Mucosa of descending colon (tissue), 3 donors: ENCODE measurements around the gene PRICKLE3. TPM values are rescaled to one million over a fixed set of nuclear protein-coding genes. Genes with fewer than 3 reads are reported as not detected.

Source experiments
- ATAC-seq: fragments of 200-7000 bp; cut with Tn5 transposase; one replicate; pipeline ENCODE4 v1.9.1; 2020; ENCODE audit warnings: mild to moderate bottlenecking, moderate library complexity
- DNase-seq, 3 donors: peaks; one replicate each; pipeline ENCODE4 v3.0.0-alpha.2; 2020
- H3K36me3 ChIP-seq: fragments of 200-600 bp; one replicate; pipeline ENCODE4 v1.8.0; 2021; ENCODE audit warnings: low read depth, mild to moderate bottlenecking
- H3K4me1 ChIP-seq: fragments of 200-600 bp; one replicate; pipeline ENCODE4 v1.8.0; 2021; ENCODE audit warnings: low read depth, mild to moderate bottlenecking
- H3K4me3 ChIP-seq: fragments of 200-600 bp; one replicate; pipeline ENCODE4 v1.8.0; 2021; ENCODE audit warnings: mild to moderate bottlenecking
- H3K9me3 ChIP-seq: fragments of 200-600 bp; one replicate; pipeline ENCODE4 v1.8.0; 2021; ENCODE audit warnings: mild to moderate bottlenecking
- CTCF ChIP-seq: fragments of 200-600 bp; IDR thresholded peaks from one replicate; pipeline ENCODE4 v1.8.0; 2022; ENCODE audit warnings: antibody characterized with exemption, mild to moderate bottlenecking
- intact Hi-C, 2 donors: fragments of 100-400 bp; cut with DNase I in 1 of 2; cut with micrococcal nuclease in 1 of 2; formaldehyde crosslinking; loops; one replicate each; pipeline versions ENCODE4 v1.11.0 to v1.11.1; 2022; cut with DNase I, micrococcal nuclease
- total RNA-seq, 3 donors: library from RNA; stranded (reverse); fragmentation: NEBNext Ultra II Directional in 2 of 3; extraction: Animal tissue kit (Norgen Biotek cat#: 25700) in 2 of 3; gene quantifications; one replicate each; pipeline versions ENCODE4 v1.2.1 to v1.2.4, GENCODE V29; 2021 to 2023
- donor health status: DM: no; HTN: no; CAD: no; lungs with moderate emphysema.
- donor health status: DM: no; HTN: no; CAD: no.
- donor health status: DM: no; HTN: yes; CAD: no.

Gene PRICKLE3
- total RNA-seq, 3 donors from 2014 or later = 12.5 to 15.6 (median 13.0) TPM

- Histone ChIP-seq H3K4me1 (no peaks in the 10 kb centered on the region), H3K9me3 (no peaks in the 10 kb centered on the region), H3K4me3 (no peak within 1 kb of the TSS), H3K36me3 (no peaks in the 10 kb centered on the region)
- ATAC-seq = peak; percentile 98
- intact Hi-C loops = no loop called here
- TF ChIP-seq CTCF = no peak
- DNase-seq = peak; percentile 91 to 92 (median 92)
Observed at GRCh38 chrX:49199906-49200771, 14.0 kb upstream of the PRICKLE3 start, which contains the start of gene SYP. Gene SYP, minus strand, starts transcription at chrX:49200193. Its CDS starts 7 bp downstream, at chrX:49200186.

- Histone ChIP-seq H3K4me1 (no peaks in the 10 kb centered on the region), H3K4me3 (no peak overlapping the region), H3K9me3 (no peaks in the 10 kb centered on the region), H3K36me3 (no peaks in the 10 kb centered on the region)
- ATAC-seq = no peak
- no peak for DNase-seq
- intact Hi-C loops = no loop called here
- no peak for TF ChIP-seq CTCF
Observed at GRCh38 chrX:49199315-49199595, 13.1 kb upstream of the PRICKLE3 start.

- intact Hi-C loops = no loop called here
- no peak for DNase-seq
- Histone ChIP-seq H3K4me3 (no peak overlapping the region), H3K9me3 (no peaks in the 10 kb centered on the region), H3K36me3 (no peaks in the 10 kb centered on the region), H3K4me1 (no peaks in the 10 kb centered on the region)
- no peak for TF ChIP-seq CTCF
- ATAC-seq = no peak
Observed at GRCh38 chrX:49198540-49199314, 12.6 kb upstream of the PRICKLE3 start.

GRCh38 chrX:49197543-49198087 lies 11.4 kb upstream of the PRICKLE3 start:
- DNase-seq (no peak), ATAC-seq (no peak)
- Histone ChIP-seq H3K4me3 (no peak overlapping the region), H3K4me1 (no peaks in the 10 kb centered on the region), H3K9me3 (no peaks in the 10 kb centered on the region), H3K36me3 (no peaks in the 10 kb centered on the region)
- TF ChIP-seq CTCF = no peak
- intact Hi-C loops = no loop called here

GRCh38 chrX:49193542-49193964 lies 7.4 kb upstream of the PRICKLE3 start:
- H3K4me3 ChIP-seq = no peak overlapping the region
- intact Hi-C loops = no loop called here
- H3K4me1 ChIP-seq = no peaks in the 10 kb centered on the region
- H3K36me3 ChIP-seq = no peaks in the 10 kb centered on the region
- DNase-seq (no peak), ATAC-seq (no peak)
- no peaks in the 10 kb centered on the region for H3K9me3 ChIP-seq
- TF ChIP-seq CTCF = no peak
